Measurements from ENCODE around the gene RING1.

GRCh38 chr6:33183071-33183683 is 25.1 kb upstream of the RING1 start:
- TF ChIP-seq, protein P1, sequence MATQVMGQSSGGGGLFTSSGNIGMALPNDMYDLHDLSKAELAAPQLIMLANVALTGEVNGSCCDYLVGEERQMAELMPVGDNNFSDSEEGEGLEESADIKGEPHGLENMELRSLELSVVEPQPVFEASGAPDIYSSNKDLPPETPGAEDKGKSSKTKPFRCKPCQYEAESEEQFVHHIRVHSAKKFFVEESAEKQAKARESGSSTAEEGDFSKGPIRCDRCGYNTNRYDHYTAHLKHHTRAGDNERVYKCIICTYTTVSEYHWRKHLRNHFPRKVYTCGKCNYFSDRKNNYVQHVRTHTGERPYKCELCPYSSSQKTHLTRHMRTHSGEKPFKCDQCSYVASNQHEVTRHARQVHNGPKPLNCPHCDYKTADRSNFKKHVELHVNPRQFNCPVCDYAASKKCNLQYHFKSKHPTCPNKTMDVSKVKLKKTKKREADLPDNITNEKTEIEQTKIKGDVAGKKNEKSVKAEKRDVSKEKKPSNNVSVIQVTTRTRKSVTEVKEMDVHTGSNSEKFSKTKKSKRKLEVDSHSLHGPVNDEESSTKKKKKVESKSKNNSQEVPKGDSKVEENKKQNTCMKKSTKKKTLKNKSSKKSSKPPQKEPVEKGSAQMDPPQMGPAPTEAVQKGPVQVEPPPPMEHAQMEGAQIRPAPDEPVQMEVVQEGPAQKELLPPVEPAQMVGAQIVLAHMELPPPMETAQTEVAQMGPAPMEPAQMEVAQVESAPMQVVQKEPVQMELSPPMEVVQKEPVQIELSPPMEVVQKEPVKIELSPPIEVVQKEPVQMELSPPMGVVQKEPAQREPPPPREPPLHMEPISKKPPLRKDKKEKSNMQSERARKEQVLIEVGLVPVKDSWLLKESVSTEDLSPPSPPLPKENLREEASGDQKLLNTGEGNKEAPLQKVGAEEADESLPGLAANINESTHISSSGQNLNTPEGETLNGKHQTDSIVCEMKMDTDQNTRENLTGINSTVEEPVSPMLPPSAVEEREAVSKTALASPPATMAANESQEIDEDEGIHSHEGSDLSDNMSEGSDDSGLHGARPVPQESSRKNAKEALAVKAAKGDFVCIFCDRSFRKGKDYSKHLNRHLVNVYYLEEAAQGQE (IDR thresholded peaks at IDR 0.05; ENCODE audit: insufficient read depth in 1 of 2, low read depth in 2 of 2, low read length in 2 of 2) = no peak
- no peak for TF ChIP-seq SIN3A (IDR thresholded peaks at IDR 0.05; ENCODE audit: borderline replicate concordance, insufficient read depth, low read length)

Measured in PFSK-1 (cell line).